Measurements from ENCODE around the gene CCL25.
"Not testable (repeated sequence)": the region's sequence is repeated elsewhere in the genome, so short reads cannot be mapped to it uniquely, and the experiment has no call there.

Gene CCL25

GRCh38 chr19:8085598-8086408 is 33.2 kb downstream of the CCL25 start:
- DNase-seq (ENCODE audit: low read depth), result no peak

- no peak for DNase-seq (ENCODE audit: low read depth)
These were observed 34.3 kb downstream of the CCL25 start for GRCh38 chr19:8086849-8087248.

DNA sequence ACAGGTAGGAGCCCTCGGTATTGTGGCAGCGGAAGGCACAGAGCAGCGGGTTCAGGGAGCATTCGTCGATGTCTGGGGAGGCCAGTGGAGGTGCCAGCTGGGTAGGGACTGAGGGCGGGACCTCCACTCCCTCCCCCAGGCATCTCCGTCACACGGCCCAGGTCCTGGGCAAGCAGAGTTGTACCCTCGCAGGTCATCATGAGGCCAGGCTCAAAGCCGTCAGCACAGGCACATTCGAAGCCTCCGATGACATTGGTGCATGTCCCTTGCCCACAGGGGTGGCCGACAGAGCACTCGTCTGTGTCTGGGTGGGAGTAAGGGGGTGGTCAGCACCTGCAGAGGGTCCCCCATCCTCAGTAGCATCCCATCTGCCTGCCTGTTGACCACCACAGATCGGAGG is 35.3 kb downstream of the CCL25 start:
- DNase-seq (ENCODE audit: low read depth), result no peak

DNA sequence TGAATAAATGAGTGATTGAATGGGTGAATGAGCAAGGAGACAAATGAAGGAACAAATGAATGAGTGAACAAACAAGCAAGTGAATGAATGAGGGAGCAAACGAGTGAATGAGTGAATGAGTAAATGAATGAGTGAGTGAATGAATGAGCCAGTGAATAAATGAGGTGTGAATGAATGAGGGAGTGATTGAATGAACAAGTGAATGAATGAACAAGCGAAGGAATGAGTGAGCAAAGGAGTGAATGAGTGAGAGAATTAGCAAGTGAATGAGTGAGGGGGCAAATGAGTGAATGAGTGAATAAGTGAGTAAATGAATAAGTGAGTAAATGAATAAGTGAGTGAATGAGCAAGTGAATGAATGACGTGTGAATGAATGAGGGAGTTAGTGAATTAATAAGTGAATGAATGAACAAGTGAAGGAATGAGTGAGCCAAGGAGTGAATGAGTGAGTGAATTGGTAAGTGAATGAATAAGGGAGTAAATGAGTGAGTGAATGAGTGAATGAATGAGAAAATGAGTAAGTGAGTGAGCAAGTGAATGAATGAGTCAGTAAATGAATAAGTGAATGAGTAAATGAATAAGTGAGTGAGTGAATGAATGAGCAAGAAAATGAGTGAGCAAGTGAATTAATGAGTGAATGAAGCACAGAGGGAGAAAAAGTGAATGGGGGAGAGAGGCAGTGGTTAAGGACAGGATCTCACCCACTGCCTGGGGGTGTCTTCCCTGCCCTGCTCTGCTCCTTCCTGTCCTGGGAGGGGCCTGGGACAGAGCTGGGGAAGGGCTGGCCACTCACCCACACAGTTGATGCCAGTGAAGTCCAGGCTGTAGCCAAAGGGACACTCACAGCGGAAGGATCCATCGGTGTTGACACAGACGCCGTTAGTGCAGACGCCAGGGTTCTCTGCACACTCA is 36.4 kb downstream of the CCL25 start:
- DNase-seq (ENCODE audit: low read depth), result no peak

- no peak for DNase-seq (ENCODE audit: low read depth)
These were observed 37.4 kb downstream of the CCL25 start for GRCh38 chr19:8089664-8090601.

- DNase-seq (ENCODE audit: low read depth), result no peak
These were observed 38.4 kb downstream of the CCL25 start for GRCh38 chr19:8090950-8091349.

DNA sequence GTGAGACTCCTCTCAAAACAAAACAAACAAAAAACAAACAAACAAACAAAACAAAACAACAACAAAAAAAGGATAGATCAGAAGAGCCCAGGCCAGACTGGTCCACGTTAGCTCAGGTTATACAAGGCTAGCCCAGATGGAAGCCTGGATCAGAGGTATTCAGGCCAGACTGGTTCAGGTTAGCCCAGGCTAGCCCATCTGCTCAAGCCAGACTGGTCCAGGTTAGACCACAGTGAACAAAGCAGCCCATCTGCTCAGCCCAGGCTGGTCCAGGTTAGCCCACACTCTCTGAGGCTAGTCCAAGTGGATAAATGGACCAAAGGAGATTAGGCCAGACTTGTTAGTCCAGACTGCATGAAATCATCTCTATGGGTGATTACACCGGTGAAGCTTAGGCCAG is 41.2 kb downstream of the CCL25 start:
- no peak for DNase-seq (ENCODE audit: low read depth)

- no peak for DNase-seq (ENCODE audit: low read depth)
These were observed 41.8 kb downstream of the CCL25 start for GRCh38 chr19:8094336-8094735.

DNA sequence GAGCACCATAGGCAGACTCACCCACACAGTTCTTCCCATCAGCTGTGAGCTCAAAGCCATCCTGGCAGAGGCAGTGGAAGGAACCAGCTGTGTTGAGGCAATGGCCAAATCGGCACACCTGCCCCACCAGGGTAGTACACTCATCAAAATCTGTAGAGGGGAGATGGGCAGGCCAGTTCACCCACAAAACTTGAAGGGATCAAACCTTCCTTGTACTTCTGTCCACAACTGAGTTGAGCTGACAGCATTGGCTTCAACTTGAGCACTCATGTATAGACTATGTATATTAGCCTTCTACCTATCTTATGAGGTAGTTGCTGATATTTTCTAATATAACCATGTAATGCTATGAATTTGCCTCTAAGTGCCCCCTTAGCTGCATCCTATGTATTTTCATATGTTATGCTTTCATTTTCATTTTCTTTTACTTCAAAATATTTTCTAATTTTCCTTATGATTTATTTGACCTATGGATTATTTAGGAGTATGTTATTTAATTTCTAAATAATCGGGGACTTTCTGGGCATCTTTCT is 42.9 kb downstream of the CCL25 start:
- no peak for DNase-seq (ENCODE audit: low read depth)

- DNase-seq (ENCODE audit: low read depth), result no peak
These were observed 43.5 kb downstream of the CCL25 start for GRCh38 chr19:8096071-8096470.

GRCh38 chr19:8097198-8097597 is 44.6 kb downstream of the CCL25 start:
- no peak for DNase-seq (ENCODE audit: low read depth)

GRCh38 chr19:8097681-8098567 is 45.4 kb downstream of the CCL25 start:
- DNase-seq (ENCODE audit: low read depth), result no peak

DNA sequence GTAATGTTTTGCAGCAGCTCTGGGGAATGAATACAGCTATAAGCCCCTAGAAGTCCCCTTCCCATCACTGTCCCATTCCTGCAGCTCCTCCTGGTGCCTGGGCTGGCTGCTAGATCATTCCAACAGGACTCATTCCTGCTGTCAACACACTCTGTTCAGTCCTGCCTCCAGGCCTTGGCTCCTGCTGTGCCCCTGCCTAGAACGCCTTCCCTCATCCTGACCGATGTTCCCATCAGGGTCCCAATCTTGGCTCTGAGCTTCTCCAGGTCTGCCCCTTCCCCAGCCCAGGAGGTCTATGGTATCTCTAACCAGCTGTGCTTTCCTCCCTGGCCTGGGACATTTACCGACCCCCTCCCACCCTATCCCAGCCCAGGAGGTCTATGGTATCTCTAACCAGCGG is 48.8 kb downstream of the CCL25 start:
- DNase-seq (ENCODE audit: low read depth), result no peak

GRCh38 chr19:8101910-8102309 is 49.4 kb downstream of the CCL25 start:
- DNase-seq (ENCODE audit: low read depth), result not testable (repeated sequence)

- no peak for DNase-seq (ENCODE audit: low read depth)
These were observed 52.9 kb downstream of the CCL25 start for GRCh38 chr19:8105471-8105870.

DNA sequence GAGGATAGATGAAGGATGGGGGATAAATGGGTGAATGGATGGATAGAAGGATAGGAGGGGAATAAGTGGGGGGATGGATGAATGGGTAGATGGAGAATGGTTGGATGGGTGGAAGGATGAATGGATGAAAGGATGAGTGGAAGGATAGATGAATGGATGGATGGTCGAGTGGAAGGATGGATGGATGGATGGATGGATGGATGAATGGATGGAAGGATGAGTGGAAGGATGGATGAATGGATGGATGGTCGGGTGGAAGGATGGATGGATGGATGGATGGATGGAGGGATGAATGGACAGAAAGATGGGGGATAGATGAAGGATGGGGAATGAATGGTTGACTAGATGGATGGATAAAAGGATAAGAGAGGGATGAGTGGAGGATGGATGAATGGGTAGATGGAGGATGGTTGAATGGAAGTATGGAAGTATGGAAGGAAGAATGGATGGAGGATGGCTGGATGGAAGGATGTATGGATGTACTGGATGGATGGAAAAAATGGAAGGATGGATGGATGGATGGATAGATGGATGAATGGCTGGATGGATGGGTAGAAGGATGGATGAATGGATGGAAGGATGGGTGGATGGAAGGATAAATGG is 54.8 kb downstream of the CCL25 start:
- no peak for DNase-seq (ENCODE audit: low read depth)

- no peak for DNase-seq (ENCODE audit: low read depth)
These were observed 56.2 kb downstream of the CCL25 start for GRCh38 chr19:8108560-8109445.

DNA sequence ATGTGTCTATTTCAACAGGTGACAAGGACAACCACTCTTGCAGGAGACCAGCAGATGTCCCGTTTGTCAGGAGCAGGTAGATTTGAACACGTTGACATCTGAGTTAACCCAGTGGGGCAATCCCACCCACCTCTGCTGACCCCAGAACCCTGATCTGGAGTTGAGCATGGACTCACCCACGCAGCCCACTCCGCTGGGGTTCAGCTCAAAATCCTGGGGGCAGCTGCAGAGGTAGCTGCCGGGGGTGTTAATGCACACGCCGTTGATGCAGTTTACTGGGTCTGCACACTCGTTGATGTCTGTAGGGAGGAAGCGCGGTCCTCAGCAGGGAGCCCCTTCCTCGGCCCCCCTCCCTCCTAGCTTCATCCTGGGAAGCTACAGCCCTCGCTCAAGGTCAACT is 56.9 kb downstream of the CCL25 start:
- no peak for DNase-seq (ENCODE audit: low read depth)
